ENCODE results near the gene SLC9A3. TPM values are rescaled to one million over a fixed set of nuclear protein-coding genes. Genes with fewer than 3 reads are reported as not detected.

Gene SLC9A3
- total RNA-seq, 4 donors from 2014 or later: 1.7 to 5.0 (median 2.8) TPM

DNA sequence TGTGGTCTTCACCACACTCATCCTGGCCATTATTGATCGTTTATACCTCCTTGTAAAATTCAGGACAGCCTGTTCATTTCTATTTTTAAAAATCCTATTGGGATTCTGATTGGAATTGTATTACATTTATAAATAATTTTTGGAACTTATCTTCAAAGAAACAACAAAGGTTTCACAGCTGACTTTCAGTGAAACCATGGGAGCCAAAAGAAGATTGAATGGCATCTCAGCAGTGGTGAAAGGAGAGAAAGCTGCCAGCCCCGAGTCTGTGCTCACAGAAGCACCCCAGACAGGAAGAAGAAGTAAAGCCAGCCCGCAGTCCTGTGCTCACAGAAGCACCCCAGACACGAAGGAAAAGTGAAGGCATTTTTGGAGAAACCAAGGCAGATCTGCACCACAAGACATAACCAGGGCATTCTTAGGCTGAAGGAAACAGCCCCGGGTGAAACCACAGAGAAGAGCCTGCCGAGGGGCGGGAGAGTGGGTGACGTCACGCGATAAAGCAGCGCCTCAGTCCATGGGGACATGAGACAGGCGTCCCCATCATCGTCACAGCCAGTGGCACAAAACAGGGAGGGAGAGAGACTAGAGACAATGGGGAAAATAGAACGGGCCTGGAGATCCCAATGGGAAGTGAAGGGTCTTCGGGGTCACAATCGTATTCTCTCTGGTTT is 42.5 kb upstream of the SLC9A3 start:
- intact Hi-C loops (cut with DNase I): no loop called here
- WGBS: 86% methylated on average over 16 of the region's 16 CpGs
- TF ChIP-seq, protein P1, sequence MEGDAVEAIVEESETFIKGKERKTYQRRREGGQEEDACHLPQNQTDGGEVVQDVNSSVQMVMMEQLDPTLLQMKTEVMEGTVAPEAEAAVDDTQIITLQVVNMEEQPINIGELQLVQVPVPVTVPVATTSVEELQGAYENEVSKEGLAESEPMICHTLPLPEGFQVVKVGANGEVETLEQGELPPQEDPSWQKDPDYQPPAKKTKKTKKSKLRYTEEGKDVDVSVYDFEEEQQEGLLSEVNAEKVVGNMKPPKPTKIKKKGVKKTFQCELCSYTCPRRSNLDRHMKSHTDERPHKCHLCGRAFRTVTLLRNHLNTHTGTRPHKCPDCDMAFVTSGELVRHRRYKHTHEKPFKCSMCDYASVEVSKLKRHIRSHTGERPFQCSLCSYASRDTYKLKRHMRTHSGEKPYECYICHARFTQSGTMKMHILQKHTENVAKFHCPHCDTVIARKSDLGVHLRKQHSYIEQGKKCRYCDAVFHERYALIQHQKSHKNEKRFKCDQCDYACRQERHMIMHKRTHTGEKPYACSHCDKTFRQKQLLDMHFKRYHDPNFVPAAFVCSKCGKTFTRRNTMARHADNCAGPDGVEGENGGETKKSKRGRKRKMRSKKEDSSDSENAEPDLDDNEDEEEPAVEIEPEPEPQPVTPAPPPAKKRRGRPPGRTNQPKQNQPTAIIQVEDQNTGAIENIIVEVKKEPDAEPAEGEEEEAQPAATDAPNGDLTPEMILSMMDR (IDR thresholded peaks at IDR 0.05): no peak
- TF ChIP-seq POLR2AphosphoS5 (IDR thresholded peaks at IDR 0.05) (no peak), POLR2A (IDR thresholded peaks at IDR 0.05; ENCODE audit: low read depth) (no peak), EP300 (IDR thresholded peaks at IDR 0.05) (no peak)

GRCh38 chr5:565782-566440 is 41.7 kb upstream of the SLC9A3 start:
- H3K4me3 ChIP-seq: no peak overlapping the region
- WGBS: 65% methylated on average over 5 of the region's 20 CpGs
- TF ChIP-seq POLR2AphosphoS5 (IDR thresholded peaks at IDR 0.05) (no peak), EP300 (IDR thresholded peaks at IDR 0.05) (no peak), POLR2A (IDR thresholded peaks at IDR 0.05; ENCODE audit: low read depth) (no peak)
- TF ChIP-seq, protein P1 (IDR thresholded peaks at IDR 0.05): no peak
- peaks cover 0 to 70% (median 10%) of the 10 kb centered on the region in 4 donors for H3K27me3 ChIP-seq
- intact Hi-C loops (cut with DNase I): no loop called here
- H3K9me3 ChIP-seq: no peaks in the 10 kb centered on the region
- no peaks in the 10 kb centered on the region for H3K36me3 ChIP-seq
- H3K4me1 ChIP-seq: peaks cover 0 to 10% (median 2%) of the 10 kb centered on the region in 4 donors
- H3K27ac ChIP-seq (replicated peaks in 1 of 4): no peak overlapping the region
- no peak for DNase-seq (ENCODE audit: extremely low spot score)

More for the DNA sequence above, 42.5 kb upstream of the SLC9A3 start:
- Histone ChIP-seq H3K4me1 (peaks cover 0 to 7% (median 2%) of the 10 kb centered on the region in 4 donors), H3K36me3 (no peaks in the 10 kb centered on the region), H3K27ac (replicated peaks in 1 of 4) (no peak overlapping the region), H3K4me3 (no peak overlapping the region), H3K9me3 (no peaks in the 10 kb centered on the region), H3K27me3 (peaks cover 0 to 68% (median 8%) of the 10 kb centered on the region in 4 donors)
- DNase-seq (ENCODE audit: extremely low spot score): no peak

GRCh38 chr5:561408-561807 is 37.2 kb upstream of the SLC9A3 start:
- TF ChIP-seq, protein P1 (IDR thresholded peaks at IDR 0.05): no peak
- no peak for TF ChIP-seq POLR2A (IDR thresholded peaks at IDR 0.05; ENCODE audit: low read depth)
- no peak for TF ChIP-seq EP300 (IDR thresholded peaks at IDR 0.05)
- TF ChIP-seq POLR2AphosphoS5 (IDR thresholded peaks at IDR 0.05): no peak
- no peak overlapping the region for H3K27ac ChIP-seq (replicated peaks in 1 of 4)
- DNase-seq (ENCODE audit: extremely low spot score): no peak
- peaks cover 0 to 56% (median 9%) of the 10 kb centered on the region in 4 donors for H3K27me3 ChIP-seq
- intact Hi-C loops (cut with DNase I): no loop called here
- no peaks in the 10 kb centered on the region for H3K9me3 ChIP-seq
- no peak overlapping the region for H3K4me3 ChIP-seq
- peaks cover 0 to 10% (median 2%) of the 10 kb centered on the region in 4 donors for H3K4me1 ChIP-seq
- H3K36me3 ChIP-seq: no peaks in the 10 kb centered on the region
- WGBS: 46% methylated on average over 6 of the region's 21 CpGs

DNA sequence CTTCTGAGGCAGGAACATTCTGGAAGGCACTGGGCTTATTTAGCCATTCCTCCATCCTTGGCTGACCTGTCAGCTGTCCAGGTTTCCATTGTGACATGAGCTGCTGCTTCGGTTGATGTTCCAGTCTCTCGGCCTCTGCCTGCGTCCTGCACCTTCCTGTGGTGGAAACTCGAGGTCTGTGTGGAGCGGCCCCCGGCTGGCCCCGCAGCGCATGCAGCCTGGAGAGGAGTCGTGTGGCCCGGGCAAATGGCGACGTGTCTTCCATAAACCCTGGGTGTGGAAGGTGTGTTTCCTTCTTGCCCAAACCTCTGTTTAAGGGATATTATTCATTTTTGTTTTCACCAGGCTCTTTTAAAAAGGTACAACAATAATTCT is 36.5 kb upstream of the SLC9A3 start:
- TF ChIP-seq, protein P1 (IDR thresholded peaks at IDR 0.05): no peak
- no peak for TF ChIP-seq EP300 (IDR thresholded peaks at IDR 0.05)
- no peak for TF ChIP-seq POLR2AphosphoS5 (IDR thresholded peaks at IDR 0.05)
- no peak for TF ChIP-seq POLR2A (IDR thresholded peaks at IDR 0.05; ENCODE audit: low read depth)
- intact Hi-C loops (cut with DNase I): no loop called here
- Histone ChIP-seq H3K4me3 (no peak overlapping the region), H3K27me3 (peaks cover 0 to 58% (median 6%) of the 10 kb centered on the region in 4 donors), H3K9me3 (no peaks in the 10 kb centered on the region), H3K4me1 (peaks cover 0 to 6% (median 1%) of the 10 kb centered on the region in 4 donors), H3K27ac (replicated peaks in 1 of 4) (no peak overlapping the region), H3K36me3 (no peaks in the 10 kb centered on the region)
- WGBS: 71% methylated on average over 12 of the region's 12 CpGs
- no peak for DNase-seq (ENCODE audit: extremely low spot score)

Data from esophagus muscularis mucosa (tissue), 4 donors.